B cell (primary cell): ENCODE measurements around the gene CYP27C1. TPM values are rescaled to one million over a fixed set of nuclear protein-coding genes. Genes with fewer than 3 reads are reported as not detected.

Source experiments
- ATAC-seq: fragments of 200-7000 bp; cut with Tn5 transposase; one replicate; pipeline ENCODE4 v1.10.0; 2021; ENCODE audit warnings: low read depth, mild to moderate bottlenecking, moderate number of reproducible peaks, moderate library complexity
- CTCF ChIA-PET: fragments of 350-600 bp; sonication (Branson Sonifier 250); formaldehyde crosslinking; loops from one replicate; lab custom pipeline; 2021; ENCODE audit warnings: antibody characterized with exemption, inconsistent platforms; lab: Charles Lee
- POLR2A ChIA-PET: fragments of 350-600 bp; sonication (Branson Sonifier 250); formaldehyde crosslinking; loops from one replicate; lab custom pipeline; 2021; ENCODE audit warnings: antibody characterized with exemption; lab: Charles Lee
- DNase-seq: peaks from one replicate; pipeline ENCODE4 v3.0.0; 2013
- H2AFZ ChIP-seq: 2 replicates; pipeline ENCODE4 v1.6.1; 2012; ENCODE audit warnings: mild to moderate bottlenecking, low read depth, low read length; ENCODE audit not compliant: insufficient read depth, poor library complexity, severe bottlenecking
- H3K27ac ChIP-seq, 2 donors: 1 replicate in 1 of 2; 2 replicates in 1 of 2; pipeline ENCODE4 v1.5.1; 2012 to 2013; ENCODE audit warnings: low read length in 2 of 2, mild to moderate bottlenecking in 2 of 2, moderate library complexity in 1 of 2
- H3K27me3 ChIP-seq, 4 experiments: fragments of 200-600 bp in 1 of 4; sonication (generic) in 1 of 4; replicated peaks in 1 of 4; 1 replicate in 2 of 4; 2 replicates in 2 of 4; pipeline versions ENCODE4 v1.6.1 to v1.7.0; 2013 to 2016; ENCODE audit warnings: low read length in 3 of 4, mild to moderate bottlenecking in 2 of 4, mixed read lengths in 1 of 4, moderate library complexity in 1 of 4; ENCODE audit not compliant: insufficient read depth in 4 of 4, control insufficient read depth in 3 of 4; ENCODE audit errors: control extremely low read depth in 1 of 4
- H3K36me3 ChIP-seq, 2 experiments: replicated peaks in 1 of 2; 1 replicate in 1 of 2; 2 replicates in 1 of 2; pipeline versions ENCODE4 v1.6.1 to v1.7.1; 2013; ENCODE audit warnings: low read length in 1 of 2; ENCODE audit not compliant: insufficient read depth in 2 of 2, control insufficient read depth in 1 of 2; ENCODE audit errors: control extremely low read depth in 1 of 2, extremely low read depth in 1 of 2
- H3K4me1 ChIP-seq, 2 donors: fragments of 200-600 bp in 1 of 2; sonication (generic) in 1 of 2; 1 replicate in 1 of 2; 2 replicates in 1 of 2; pipeline versions ENCODE4 v1.5.1 to v1.6.1; 2013 to 2017; ENCODE audit warnings: low read length in 2 of 2; ENCODE audit not compliant: control insufficient read depth in 2 of 2, insufficient read depth in 2 of 2
- H3K4me2 ChIP-seq: replicated peaks from 2 replicates; pipeline ENCODE3; 2012; ENCODE audit warnings: mild to moderate bottlenecking, low read depth, low read length; ENCODE audit not compliant: poor library complexity, severe bottlenecking
- H3K4me3 ChIP-seq, 5 experiments: fragments of 200-600 bp in 1 of 5; sonication (generic) in 1 of 5; 1 replicate in 3 of 5; 2 replicates in 2 of 5; pipeline versions ENCODE4 v1.5.1 to v1.7.0; 2011 to 2016; ENCODE audit warnings: low read length in 4 of 5, mild to moderate bottlenecking in 4 of 5, low read depth in 2 of 5, control low read depth in 1 of 5, moderate library complexity in 1 of 5; ENCODE audit not compliant: insufficient read depth in 1 of 5; ENCODE audit errors: control extremely low read depth in 1 of 5, extremely low read depth in 1 of 5
- H3K79me2 ChIP-seq: fragments of 200-600 bp; sonication (generic); one replicate; pipeline ENCODE4 v1.6.0; 2016; ENCODE audit warnings: low read length; ENCODE audit not compliant: control insufficient read depth, insufficient read depth
- H3K9ac ChIP-seq: fragments of 200-600 bp; sonication (generic); 2 replicates; pipeline ENCODE4 v1.6.1; 2017; ENCODE audit warnings: mild to moderate bottlenecking, low read length, moderate library complexity
- H3K9me3 ChIP-seq, 3 donors: one replicate each; pipeline versions ENCODE4 v1.6.1 to v1.7.1; 2013; ENCODE audit warnings: low read length in 2 of 3; ENCODE audit not compliant: control insufficient read depth in 2 of 3, insufficient read depth in 1 of 3; ENCODE audit errors: control extremely low read depth in 1 of 3
- H4K20me1 ChIP-seq: 2 replicates; pipeline ENCODE4 v1.6.0; 2012; ENCODE audit warnings: mild to moderate bottlenecking, low read length; ENCODE audit not compliant: insufficient read depth, control insufficient read depth, poor library complexity, severe bottlenecking
- H3K27ac Mint-ChIP-seq: one replicate; pipeline ENCODE4 v1.8.0; 2021; ENCODE audit warnings: mixed read lengths
- H3K27me3 Mint-ChIP-seq: one replicate; pipeline ENCODE4 v1.8.0; 2021; ENCODE audit warnings: mixed read lengths
- H3K4me1 Mint-ChIP-seq: one replicate; pipeline ENCODE4 v1.8.0; 2021; ENCODE audit warnings: mixed read lengths
- H3K4me3 Mint-ChIP-seq: one replicate; pipeline ENCODE4 v1.8.0; 2021; ENCODE audit warnings: mixed read lengths
- H3K9me3 Mint-ChIP-seq: one replicate; pipeline ENCODE4 v1.8.0; 2022; ENCODE audit warnings: mixed read lengths; ENCODE audit not compliant: insufficient read depth
- EZH2 ChIP-seq: IDR thresholded peaks from 2 replicates; pipeline ENCODE4 v1.6.1; 2012; ENCODE audit warnings: borderline replicate concordance, low read depth, mild to moderate bottlenecking, moderate library complexity, low read length; ENCODE audit not compliant: insufficient read depth, poor library complexity, severe bottlenecking
- WGBS: methylation state at CpG from one replicate; pipeline ENCODE4 v1.1.5; 2013; ENCODE audit warnings: missing lambda C conversion rate; ENCODE audit not compliant: insufficient coverage; 5-methylcytosine and 5-hydroxymethylcytosine counted together
- intact Hi-C: fragments of 100-400 bp; cut with micrococcal nuclease; formaldehyde crosslinking; loops from one replicate; pipeline ENCODE4 v1.10.0; 2022
- polyA plus RNA-seq: library from polyadenylated mRNA; depleted of rRNA; stranded (reverse); fragments of >200 nt; gene quantifications from 2 replicates; pipeline ENCODE4 v1.2.3, GENCODE V29; 2012
- total RNA-seq, 2 donors: library from RNA; stranded (reverse); fragments of 120-200 nt in 1 of 2; gene quantifications; 1 replicate in 1 of 2; 2 replicates in 1 of 2; pipeline versions ENCODE4 v1.2.3 to v1.2.4, GENCODE V29; 2013 to 2022
- TF ChIP-seq, protein P1 (sequence below): fragments of 200-600 bp; IDR thresholded peaks from one replicate; pipeline ENCODE4 v1.8.0; 2022; ENCODE audit warnings: antibody characterized with exemption, mild to moderate bottlenecking

CYP27C1 gene
- total and polyA plus RNA-seq, 2 donors (not counting 1 experiment from before 2014, with no cell fraction given) = not detected

DNA sequence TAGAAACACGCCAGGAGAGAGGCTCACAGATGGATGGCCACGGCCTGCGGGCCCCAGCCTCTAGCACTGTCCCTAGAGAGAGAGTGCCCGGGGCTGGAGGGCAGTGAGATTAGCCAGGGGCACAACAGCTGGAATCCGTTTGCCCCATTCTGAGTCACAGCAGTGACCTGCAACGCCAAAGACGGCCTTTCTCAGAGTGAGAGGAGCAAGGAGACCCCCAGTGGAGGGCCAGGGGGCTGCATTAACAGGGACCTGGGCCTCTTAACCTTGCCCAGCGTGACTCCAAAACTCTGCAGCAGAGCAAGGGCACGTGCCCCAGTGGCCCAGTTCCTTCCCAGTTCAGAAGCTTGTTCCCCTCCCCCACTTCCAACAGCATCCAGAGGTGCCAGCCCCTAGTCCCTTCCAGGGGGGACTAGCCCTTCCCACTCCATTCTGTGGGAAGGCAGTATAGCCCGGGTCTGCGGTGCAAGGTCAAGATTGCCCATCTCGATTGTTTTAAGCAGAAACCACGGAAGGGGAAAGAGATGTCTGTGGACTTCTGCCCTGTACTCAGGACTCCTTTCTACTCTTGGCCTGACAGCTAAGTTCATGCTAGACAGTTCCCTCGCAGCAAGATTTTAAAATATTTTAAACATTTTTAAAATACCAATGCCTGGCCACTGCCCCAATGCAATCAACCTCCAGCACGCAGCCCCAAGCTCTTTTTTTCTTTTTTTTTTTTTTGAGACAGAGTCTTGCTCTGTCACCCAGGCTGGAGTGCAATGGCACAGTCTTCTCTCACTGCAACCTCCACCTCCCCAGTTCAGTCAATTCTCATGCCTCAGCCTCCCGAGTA lies 62.2 kb downstream of the CYP27C1 start:
- Histone ChIP-seq H3K4me1 (peaks cover 22 to 42% of the 10 kb centered on the region in 2 donors), H3K79me2 (no peaks in the 10 kb centered on the region), H3K9ac (no peak overlapping the region), H2AFZ (no peak overlapping the region), H4K20me1 (no peaks in the 10 kb centered on the region), H3K27ac (no peak overlapping the region), H3K36me3 (no peaks in the 10 kb centered on the region), H3K4me2 (no peak overlapping the region), H3K4me3 (no peak overlapping the region), H3K27me3 (peaks cover 0 to 4% (median 0%) of the 10 kb centered on the region in 4 experiments), H3K9me3 (peaks cover 0 to 3% (median 0%) of the 10 kb centered on the region in 3 donors)
- intact Hi-C loops = loop anchor here (5.0 kb wide), 1 partner anchor 71 kb away; no protein-coding TSS in a partner anchor
- ATAC-seq (no peak), DNase-seq (no peak)
- 83% methylated on average over 15 of the region's 16 CpGs for WGBS
- peaks cover 30% of the 10 kb centered on the region for H3K4me1 Mint-ChIP-seq
- H3K27ac Mint-ChIP-seq = no peak overlapping the region
- no peak overlapping the region for H3K4me3 Mint-ChIP-seq
- H3K27me3 Mint-ChIP-seq = no peaks in the 10 kb centered on the region
- TF ChIP-seq EZH2 = no peak
- TF ChIP-seq, protein P1, sequence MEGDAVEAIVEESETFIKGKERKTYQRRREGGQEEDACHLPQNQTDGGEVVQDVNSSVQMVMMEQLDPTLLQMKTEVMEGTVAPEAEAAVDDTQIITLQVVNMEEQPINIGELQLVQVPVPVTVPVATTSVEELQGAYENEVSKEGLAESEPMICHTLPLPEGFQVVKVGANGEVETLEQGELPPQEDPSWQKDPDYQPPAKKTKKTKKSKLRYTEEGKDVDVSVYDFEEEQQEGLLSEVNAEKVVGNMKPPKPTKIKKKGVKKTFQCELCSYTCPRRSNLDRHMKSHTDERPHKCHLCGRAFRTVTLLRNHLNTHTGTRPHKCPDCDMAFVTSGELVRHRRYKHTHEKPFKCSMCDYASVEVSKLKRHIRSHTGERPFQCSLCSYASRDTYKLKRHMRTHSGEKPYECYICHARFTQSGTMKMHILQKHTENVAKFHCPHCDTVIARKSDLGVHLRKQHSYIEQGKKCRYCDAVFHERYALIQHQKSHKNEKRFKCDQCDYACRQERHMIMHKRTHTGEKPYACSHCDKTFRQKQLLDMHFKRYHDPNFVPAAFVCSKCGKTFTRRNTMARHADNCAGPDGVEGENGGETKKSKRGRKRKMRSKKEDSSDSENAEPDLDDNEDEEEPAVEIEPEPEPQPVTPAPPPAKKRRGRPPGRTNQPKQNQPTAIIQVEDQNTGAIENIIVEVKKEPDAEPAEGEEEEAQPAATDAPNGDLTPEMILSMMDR = no peak
- ChIA-PET CTCF (no interaction called here), POLR2A (interaction anchor here (0.6 kb wide), 1 partner anchor 8 kb away, joined by 5 read pairs; no protein-coding TSS in a partner anchor)
- H3K9me3 Mint-ChIP-seq = no peaks in the 10 kb centered on the region

DNA sequence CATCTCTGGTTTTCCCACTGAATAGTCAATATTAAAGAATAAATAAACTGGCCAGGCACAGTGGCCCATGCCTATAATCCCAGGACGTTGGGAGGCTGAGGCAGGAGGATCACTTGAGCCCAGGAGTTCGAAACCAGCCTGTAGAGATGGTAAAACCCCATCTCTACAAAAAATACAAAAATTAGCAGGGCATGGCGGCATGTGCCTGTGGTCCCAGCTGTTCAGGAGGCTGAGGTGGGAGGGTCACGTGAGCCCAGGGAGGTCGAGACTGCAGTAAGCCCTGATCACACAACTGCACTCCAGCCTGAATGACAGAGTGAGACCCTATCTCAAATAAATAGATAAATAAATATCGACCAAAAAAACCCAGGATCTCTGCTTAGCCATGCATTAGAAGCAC lies 63.0 kb downstream of the CYP27C1 start:
- 45% methylated on average over 3 of the region's 6 CpGs for WGBS
- Histone ChIP-seq H3K36me3 (no peaks in the 10 kb centered on the region), H3K27me3 (no peaks in the 10 kb centered on the region), H3K4me3 (no peak overlapping the region), H3K9me3 (peaks cover 0 to 3% (median 0%) of the 10 kb centered on the region in 3 donors), H3K27ac (no peak overlapping the region), H3K4me1 (peaks cover 22 to 39% of the 10 kb centered on the region in 2 donors), H3K4me2 (no peak overlapping the region), H3K9ac (no peak overlapping the region), H3K79me2 (no peaks in the 10 kb centered on the region), H2AFZ (no peak overlapping the region), H4K20me1 (no peaks in the 10 kb centered on the region)
- intact Hi-C loops = loop anchor here (5.0 kb wide), 1 partner anchor 70 kb away; no protein-coding TSS in a partner anchor
- H3K4me1 Mint-ChIP-seq = peaks cover 30% of the 10 kb centered on the region
- no peak overlapping the region for H3K27ac Mint-ChIP-seq
- no peak for DNase-seq
- ATAC-seq = no peak
- ChIA-PET POLR2A (no interaction called here), CTCF (no interaction called here)
- no peaks in the 10 kb centered on the region for H3K27me3 Mint-ChIP-seq
- no peak overlapping the region for H3K4me3 Mint-ChIP-seq
- TF ChIP-seq, protein P1 = no peak
- TF ChIP-seq EZH2 = no peak
- no peaks in the 10 kb centered on the region for H3K9me3 Mint-ChIP-seq
